GM12864 (cell line): Measurements from ENCODE around the gene PGAP3.
"Not testable (repeated sequence)": the region's sequence is repeated elsewhere in the genome, so short reads cannot be mapped to it uniquely, and the experiment has no call there.

ENCODE experiments used
- DNase-seq: peaks from one replicate; pipeline ENCODE4 v3.0.0-alpha.2; 2011; ENCODE audit warnings: low read depth
- H3K4me3 ChIP-seq: 2 replicates; pipeline ENCODE4 v1.5.1; 2011; ENCODE audit warnings: mild to moderate bottlenecking, low read depth, low read length, control low read depth
- CTCF ChIP-seq: IDR thresholded peaks from 2 replicates; pipeline ENCODE4 v1.5.1; 2011; ENCODE audit warnings: low read depth, mild to moderate bottlenecking, moderate library complexity, low read length, control low read depth, inconsistent platforms; ENCODE audit errors: missing control alignments

Gene PGAP3

GRCh38 chr17:39711851-39712250 lies 24.0 kb upstream of the PGAP3 start:
- DNase-seq = no peak
- no peak overlapping the region for H3K4me3 ChIP-seq
- no peak for TF ChIP-seq CTCF

GRCh38 chr17:39711071-39711470 lies 23.2 kb upstream of the PGAP3 start:
- H3K4me3 ChIP-seq, DNase-seq: not testable (repeated sequence)

- no peak for TF ChIP-seq CTCF
- H3K4me3 ChIP-seq = no peak overlapping the region
Measured at GRCh38 chr17:39709998-39710964, 22.4 kb upstream of the PGAP3 start.

GRCh38 chr17:39709319-39709997 lies 21.6 kb upstream of the PGAP3 start:
- no peak overlapping the region for H3K4me3 ChIP-seq
- no peak for DNase-seq
- TF ChIP-seq CTCF = no peak

More at GRCh38 chr17:39709998-39710964, 22.4 kb upstream of the PGAP3 start:
- DNase-seq = no peak

GRCh38 chr17:39706921-39707337 lies 19.1 kb upstream of the PGAP3 start:
- DNase-seq = no peak
- no peak for TF ChIP-seq CTCF
- no peak overlapping the region for H3K4me3 ChIP-seq

- no peak for TF ChIP-seq CTCF
- DNase-seq = no peak
- no peak overlapping the region for H3K4me3 ChIP-seq
Measured at GRCh38 chr17:39706383-39706782, 18.5 kb upstream of the PGAP3 start.

- no peak for DNase-seq
- no peak for TF ChIP-seq CTCF
Measured at GRCh38 chr17:39705786-39706348, 18.0 kb upstream of the PGAP3 start.

More at GRCh38 chr17:39705786-39706348, 18.0 kb upstream of the PGAP3 start:
- H3K4me3 ChIP-seq = no peak overlapping the region
